ENCODE results near the gene SPSB2.

The SPSB2 gene

GRCh38 chr12:6861391-6861790 is 11.7 kb downstream of the SPSB2 start:
- H3K4me3 ChIP-seq (ENCODE audit: low read depth, low read length) = no peak overlapping the region
- TF ChIP-seq ZSCAN23 (tag by site-specific recombination; IDR thresholded peaks at IDR 0.05) (no peak), ZNF140 (tag by site-specific recombination; IDR thresholded peaks at IDR 0.05) (no peak), ZNF324 (tag by site-specific recombination; IDR thresholded peaks at IDR 0.05) (no peak), ZNF639 (tag by site-specific recombination; IDR thresholded peaks at IDR 0.05) (no peak), ZNF19 (tag by site-specific recombination; IDR thresholded peaks at IDR 0.05; ENCODE audit: low read depth) (no peak), ZNF37A (tag by site-specific recombination; IDR thresholded peaks at IDR 0.05) (no peak), ZSCAN30 (tag by site-specific recombination; IDR thresholded peaks at IDR 0.05) (no peak), ZBTB26 (tag by site-specific recombination; optimal IDR thresholded peaks at IDR 0.05) (no peak), ZNF24 (tag by site-specific recombination; IDR thresholded peaks at IDR 0.05) (no peak), ZBTB6 (tag by site-specific recombination; IDR thresholded peaks at IDR 0.05) (no peak)
- H3K4me1 ChIP-seq (ENCODE audit: control insufficient read depth, insufficient read depth, low read length) = peaks cover under 1% of the 10 kb centered on the region; the same call in 1 of the 2 replicates
- H3K9me3 ChIP-seq (ENCODE audit: control insufficient read depth, insufficient read depth, low read depth, low read length) = no peaks in the 10 kb centered on the region
- POLR2A ChIA-PET = interaction anchor here (2.2 kb wide), 1 partner anchor 10 kb away, joined by 14 read pairs; the partner anchor contains the start of genes CDCA3 and USP5
- peaks cover 22 to 96% of the 10 kb centered on the region in 2 experiments for H3K36me3 ChIP-seq (ENCODE audit: control insufficient read depth in 2 of 2, insufficient read depth in 1 of 2, low read length in 2 of 2)
- CTCF ChIA-PET = interaction anchor here (0.5 to 1.3 kb wide), 3 partner anchors 8 to 210 kb away, joined by 4 to 9 read pairs (median 6); partner anchors contain the start of gene SPSB2
- H3K27ac ChIP-seq (ENCODE audit: extremely low read depth, low read depth, low read length) = no peak overlapping the region

GRCh38 chr12:6860942-6861341 is 12.2 kb downstream of the SPSB2 start:
- Histone ChIP-seq H3K9me3 (ENCODE audit: control insufficient read depth, insufficient read depth, low read depth, low read length) (no peaks in the 10 kb centered on the region), H3K4me3 (ENCODE audit: low read depth, low read length) (no peak overlapping the region), H3K4me1 (ENCODE audit: control insufficient read depth, insufficient read depth, low read length) (no peaks in the 10 kb centered on the region), H3K27ac (ENCODE audit: extremely low read depth, low read depth, low read length) (no peak overlapping the region), H3K36me3 (ENCODE audit: control insufficient read depth in 2 of 2, insufficient read depth in 1 of 2, low read length in 2 of 2) (peaks cover 23 to 97% of the 10 kb centered on the region in 2 experiments)
- TF ChIP-seq ZFP41 (tag by site-specific recombination; IDR thresholded peaks at IDR 0.05; ENCODE audit: borderline replicate concordance) = no peak
- TF ChIP-seq ZNF660 (tag by site-specific recombination; IDR thresholded peaks at IDR 0.05) = no peak
- TF ChIP-seq GLIS1 (tag by site-specific recombination; IDR thresholded peaks at IDR 0.05) = no peak
- TF ChIP-seq ZNF211 (tag by site-specific recombination; IDR thresholded peaks at IDR 0.05; ENCODE audit: low read depth) = no peak
- no peak for TF ChIP-seq ZNF433 (tag by site-specific recombination; IDR thresholded peaks at IDR 0.05; ENCODE audit: low read depth)
- no peak for TF ChIP-seq RBAK (tag by site-specific recombination; IDR thresholded peaks at IDR 0.05)
- no peak for TF ChIP-seq ZNF449 (tag by site-specific recombination; IDR thresholded peaks at IDR 0.05)
- no peak for TF ChIP-seq ZNF341 (tag by site-specific recombination; IDR thresholded peaks at IDR 0.05; ENCODE audit: low read depth)
- no peak for TF ChIP-seq ZNF132 (tag by site-specific recombination; IDR thresholded peaks at IDR 0.05; ENCODE audit: borderline replicate concordance)
- no peak for TF ChIP-seq ZBTB8A (tag by site-specific recombination; IDR thresholded peaks at IDR 0.05)
- TF ChIP-seq ZNF596 (tag by site-specific recombination; IDR thresholded peaks at IDR 0.05) = no peak
- TF ChIP-seq KLF16 (tag by site-specific recombination; IDR thresholded peaks at IDR 0.05) = no peak
- no peak for TF ChIP-seq ZNF560 (tag by site-specific recombination; IDR thresholded peaks at IDR 0.05; ENCODE audit: borderline replicate concordance)
- no peak for TF ChIP-seq WT1 (tag by site-specific recombination; IDR thresholded peaks at IDR 0.05)
- ChIA-PET CTCF (interaction anchor here (0.5 to 1.3 kb wide), 3 partner anchors 8 to 252 kb away, joined by 3 to 9 read pairs (median 6); partner anchors contain the start of gene SPSB2), POLR2A (interaction anchor here (2.2 kb wide), 1 partner anchor 9 kb away, joined by 14 read pairs; the partner anchor contains the start of genes CDCA3 and USP5)
